ENCODE measurements around the gene SHISA6. TPM values are rescaled to one million over a fixed set of nuclear protein-coding genes. Genes with fewer than 3 reads are reported as not detected.

SHISA6 gene
- total RNA-seq, 2 donors from 2014 or later, result 6.7 to 14.4 TPM

GRCh38 chr17:11561281-11561680, 320.3 kb downstream of the SHISA6 start:
- Mint-ChIP-seq H3K4me1 (peaks cover 11% of the 10 kb centered on the region), H3K36me3 (ENCODE audit: low read depth) (no peaks in the 10 kb centered on the region), H3K27ac (no peak overlapping the region), H3K27me3 (ENCODE audit: insufficient read depth) (peaks cover 6% of the 10 kb centered on the region), H3K4me3 (no peak overlapping the region), H3K9me3 (no peaks in the 10 kb centered on the region)
- no peaks in the 10 kb centered on the region for H3K36me3 ChIP-seq (ENCODE audit: control insufficient read depth, insufficient read depth, low read length)
- no peak overlapping the region for H3K9ac ChIP-seq (ENCODE audit: extremely low read depth, low read length, poor library complexity, severe bottlenecking)
- TF ChIP-seq CTCF (conservative IDR thresholded peaks at IDR 0.05), result no peak
- no peak for DNase-seq
- H3K4me1 ChIP-seq (ENCODE audit: control insufficient read depth, insufficient read depth, low read length), result peaks cover 8% of the 10 kb centered on the region
- no peaks in the 10 kb centered on the region for H3K9me3 ChIP-seq (ENCODE audit: control insufficient read depth, low read length)
- H3K27me3 ChIP-seq (ENCODE audit: control insufficient read depth, insufficient read depth, low read length, poor library complexity, severe bottlenecking), result no peaks in the 10 kb centered on the region
- H3K27ac ChIP-seq (ENCODE audit: low read depth, low read length), result no peak overlapping the region
- H3K4me3 ChIP-seq (ENCODE audit: low read length), result no peak overlapping the region
- WGBS, 2 experiments (ENCODE audit: insufficient coverage in 1 of 2, insufficient read length in 1 of 2), result 88% methylated on average over 1 of the region's 1 CpG; no CpG with 5 or more reads in 1 of the 2 experiments

- Mint-ChIP-seq H3K9me3 (no peaks in the 10 kb centered on the region), H3K4me3 (no peak overlapping the region)
- DNase-seq, result no peak
Observed at GRCh38 chr17:11561702-11562101, 320.7 kb downstream of the SHISA6 start.

GRCh38 chr17:11564589-11565380, 323.8 kb downstream of the SHISA6 start:
- no peak for DNase-seq
- H3K9ac ChIP-seq (ENCODE audit: extremely low read depth, low read length, poor library complexity, severe bottlenecking), result no peak overlapping the region
- no peaks in the 10 kb centered on the region for H3K9me3 ChIP-seq (ENCODE audit: control insufficient read depth, low read length)
- no peaks in the 10 kb centered on the region for H3K36me3 ChIP-seq (ENCODE audit: control insufficient read depth, insufficient read depth, low read length)
- Mint-ChIP-seq H3K4me1 (peaks cover 1% of the 10 kb centered on the region), H3K4me3 (no peak overlapping the region), H3K36me3 (ENCODE audit: low read depth) (no peaks in the 10 kb centered on the region), H3K27ac (no peak overlapping the region), H3K9me3 (no peaks in the 10 kb centered on the region), H3K27me3 (ENCODE audit: insufficient read depth) (peaks cover 6% of the 10 kb centered on the region)
- H3K4me1 ChIP-seq (ENCODE audit: control insufficient read depth, insufficient read depth, low read length), result peaks cover 1% of the 10 kb centered on the region
- no peaks in the 10 kb centered on the region for H3K27me3 ChIP-seq (ENCODE audit: control insufficient read depth, insufficient read depth, low read length, poor library complexity, severe bottlenecking)
- no peak for TF ChIP-seq CTCF (conservative IDR thresholded peaks at IDR 0.05)
- H3K27ac ChIP-seq (ENCODE audit: low read depth, low read length), result no peak overlapping the region
- H3K4me3 ChIP-seq (ENCODE audit: low read length), result no peak overlapping the region
- 52 to 70% methylated on average over 2 of the region's 3 CpGs for WGBS, 2 experiments (ENCODE audit: insufficient coverage in 1 of 2, insufficient read length in 1 of 2)

More at GRCh38 chr17:11561702-11562101, 320.7 kb downstream of the SHISA6 start:
- Histone ChIP-seq H3K27me3 (ENCODE audit: control insufficient read depth, insufficient read depth, low read length, poor library complexity, severe bottlenecking) (no peaks in the 10 kb centered on the region), H3K4me1 (ENCODE audit: control insufficient read depth, insufficient read depth, low read length) (peaks cover 8% of the 10 kb centered on the region), H3K9me3 (ENCODE audit: control insufficient read depth, low read length) (no peaks in the 10 kb centered on the region), H3K9ac (ENCODE audit: extremely low read depth, low read length, poor library complexity, severe bottlenecking) (no peak overlapping the region), H3K36me3 (ENCODE audit: control insufficient read depth, insufficient read depth, low read length) (no peaks in the 10 kb centered on the region), H3K27ac (ENCODE audit: low read depth, low read length) (no peak overlapping the region), H3K4me3 (ENCODE audit: low read length) (no peak overlapping the region)
- peaks cover 6% of the 10 kb centered on the region for H3K27me3 Mint-ChIP-seq (ENCODE audit: insufficient read depth)
- no peak for TF ChIP-seq CTCF (conservative IDR thresholded peaks at IDR 0.05)
- 25 to 79% methylated on average over 1 to 2 of the region's 2 CpGs for WGBS, 2 experiments (ENCODE audit: insufficient coverage in 1 of 2, insufficient read length in 1 of 2)
- H3K36me3 Mint-ChIP-seq (ENCODE audit: low read depth), result no peaks in the 10 kb centered on the region
- peaks cover 11% of the 10 kb centered on the region for H3K4me1 Mint-ChIP-seq
- no peak overlapping the region for H3K27ac Mint-ChIP-seq

Measured in endodermal cell (in vitro differentiated cells).